Measurements from ENCODE around the gene HNRNPC. TPM values are rescaled to one million over a fixed set of nuclear protein-coding genes. Genes with fewer than 3 reads are reported as not detected.
A peak's percentile ranks its signal among the peaks of the same experiment; 100 is the strongest.
"Not testable (repeated sequence)": the region's sequence is repeated elsewhere in the genome, so short reads cannot be mapped to it uniquely, and the experiment has no call there.

The HNRNPC gene
- polyA plus RNA-seq, 3 donors, result 830 to 1,041 (median 977) TPM

DNA sequence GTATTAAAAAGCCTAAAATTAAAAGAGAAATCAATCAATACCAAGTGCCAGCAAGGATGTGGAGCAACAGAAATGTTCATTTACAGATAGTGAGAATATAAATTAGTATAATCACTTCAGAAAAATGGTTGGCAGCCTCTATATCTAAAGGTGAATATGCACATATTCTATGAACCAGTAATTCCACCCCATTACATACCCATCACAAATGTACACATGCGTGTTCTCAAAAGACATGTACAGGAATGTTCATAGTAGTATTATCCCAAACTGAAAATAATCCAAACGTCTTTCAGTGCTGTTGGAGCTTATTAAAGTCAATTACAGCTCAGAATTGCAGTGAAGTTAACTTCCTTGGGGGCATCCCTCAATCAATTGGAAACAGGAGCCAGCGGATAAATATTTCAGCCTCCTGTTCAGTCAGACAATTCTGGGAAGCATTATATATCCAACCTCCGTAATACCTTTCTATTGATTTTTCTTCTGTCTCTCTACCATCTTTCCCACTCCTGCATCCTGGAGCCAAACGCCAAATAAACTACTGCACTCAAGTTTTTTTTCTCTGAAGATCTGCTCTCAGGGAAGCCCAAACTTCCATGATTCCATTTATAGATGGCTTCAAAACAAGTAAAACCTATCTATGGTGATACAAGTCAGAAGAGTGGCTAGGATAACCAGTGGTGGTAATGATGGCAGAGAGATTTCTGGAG is 68.3 kb downstream of the HNRNPC start:
- DNase-seq, result no peak

DNA sequence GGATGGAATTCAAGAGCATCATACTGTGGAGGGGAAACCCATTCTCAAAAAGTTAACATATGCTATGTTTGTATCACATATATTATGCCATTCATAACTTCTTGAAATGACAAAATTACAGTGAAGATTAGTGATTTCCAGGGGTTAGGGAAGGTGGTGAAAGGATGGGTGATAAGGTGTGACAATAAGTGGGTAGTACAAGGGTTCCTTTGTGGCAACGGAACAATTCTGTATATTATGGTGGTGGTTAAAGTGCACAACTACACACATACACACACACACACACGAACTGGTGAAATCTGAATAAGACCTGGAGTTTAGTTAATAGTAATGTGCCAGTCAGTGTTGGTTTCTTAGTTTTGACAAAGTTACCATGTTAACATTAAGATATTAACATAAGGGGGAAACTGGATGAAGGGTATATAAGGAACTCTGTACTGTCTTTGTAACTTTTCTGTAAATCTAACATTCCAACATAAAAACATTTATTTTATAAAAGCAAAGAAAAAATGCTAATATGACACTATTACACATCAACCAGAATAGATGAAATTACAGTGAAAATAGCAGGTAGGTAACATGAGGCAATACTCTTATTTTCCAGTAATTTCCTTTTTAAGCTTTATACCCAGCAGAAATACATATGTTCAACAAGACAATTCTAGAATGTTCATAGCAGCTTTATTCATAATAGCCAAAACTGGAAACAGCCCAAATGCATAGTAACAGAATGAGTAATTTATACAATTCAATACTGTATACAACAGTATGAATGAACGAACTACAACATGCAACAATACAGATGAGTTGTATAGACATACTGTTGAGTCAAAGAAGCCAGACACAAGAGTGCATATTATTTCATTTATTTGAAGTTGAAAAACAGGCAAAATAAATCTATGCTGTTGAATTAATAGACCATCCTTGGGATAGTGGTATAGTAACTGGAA is 69.4 kb downstream of the HNRNPC start:
- DNase-seq, result no peak

DNA sequence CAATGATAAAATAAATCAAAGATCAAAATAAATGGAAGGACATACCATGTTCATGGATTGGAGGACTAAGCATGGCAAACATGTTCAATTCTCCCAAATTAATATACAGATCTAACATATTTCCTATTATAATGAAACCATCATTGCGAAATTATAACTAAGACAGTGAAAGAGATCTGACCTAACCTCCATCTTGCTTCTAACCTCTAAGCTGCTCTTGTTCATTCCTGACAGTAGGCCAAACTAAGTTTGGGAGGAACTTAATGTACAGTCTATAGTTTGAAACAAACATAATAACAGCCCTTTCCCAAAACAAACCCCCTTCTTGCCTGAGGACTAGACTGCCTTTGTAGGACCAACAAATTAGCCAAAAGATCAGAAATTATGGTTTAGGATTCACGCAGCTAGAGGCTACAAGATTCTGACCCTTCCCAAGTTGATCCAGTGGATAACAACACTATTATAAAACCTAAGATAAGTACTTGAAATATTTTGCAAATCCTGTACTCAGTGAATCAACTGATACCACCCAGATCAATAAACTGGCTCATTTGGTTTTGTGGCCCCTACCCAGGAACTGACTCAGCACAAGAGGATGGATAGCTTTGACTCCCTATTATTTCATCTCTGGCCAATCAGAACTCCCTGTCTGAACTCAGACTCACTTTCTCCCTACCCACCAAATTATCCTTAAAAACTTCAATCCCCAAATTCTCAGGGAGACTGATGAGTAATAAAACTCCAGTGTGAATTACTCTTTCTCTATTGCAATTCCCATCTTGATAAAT is 71.6 kb downstream of the HNRNPC start:
- DNase-seq, result no peak

DNA sequence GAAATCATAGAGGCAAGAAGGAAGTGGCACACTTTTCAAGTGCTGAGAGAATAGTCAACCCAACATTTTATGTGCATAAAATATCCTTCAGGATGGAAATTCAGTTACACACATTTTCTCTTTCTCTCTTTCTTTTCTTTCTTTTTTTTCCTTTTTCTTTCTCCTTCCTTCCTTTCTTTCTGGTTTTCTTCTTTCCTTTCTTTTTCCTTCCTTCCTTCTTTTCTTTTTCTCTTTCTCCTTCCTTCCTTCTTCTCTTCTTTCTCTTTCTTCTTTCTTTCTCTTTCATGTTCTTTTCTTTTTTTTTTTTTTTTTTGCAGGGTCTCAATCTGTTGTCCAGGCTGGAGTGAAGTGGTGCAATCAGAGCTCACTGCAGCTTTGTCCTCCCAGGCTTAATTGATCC is 74.6 kb downstream of the HNRNPC start:
- DNase-seq, result no peak

DNA sequence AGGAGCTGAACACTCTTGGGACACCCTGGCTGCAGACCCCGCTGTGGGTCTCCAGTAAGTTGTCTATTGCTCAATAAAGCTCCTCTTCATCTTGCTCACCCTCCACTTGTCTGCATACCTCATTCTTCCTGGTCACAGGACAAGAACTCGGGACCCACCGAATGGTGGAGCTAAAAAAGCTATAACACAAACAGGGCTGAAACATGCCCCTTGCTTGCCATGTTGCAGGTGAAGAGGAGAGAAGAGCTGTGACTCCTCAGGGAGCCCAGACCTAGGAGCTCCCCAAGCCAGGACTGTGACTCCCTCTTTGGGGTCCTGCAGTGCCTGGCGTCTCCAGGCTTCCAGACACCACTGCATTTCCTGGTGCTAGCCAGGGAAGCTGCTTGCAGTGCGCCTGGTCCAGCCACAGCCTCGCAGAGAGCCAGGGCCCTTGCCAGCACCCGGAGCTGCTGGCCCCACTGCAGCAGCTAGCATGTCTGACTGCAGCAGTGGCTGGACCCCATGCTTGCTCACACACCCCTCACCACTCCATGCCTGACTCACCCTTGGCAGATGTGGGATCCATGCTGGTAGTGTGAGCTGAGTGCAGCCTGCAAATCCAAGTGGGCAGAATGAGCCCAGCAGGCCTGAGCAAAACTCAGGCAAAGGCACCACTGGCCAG is 76.2 kb downstream of the HNRNPC start:
- no peak for DNase-seq

DNA sequence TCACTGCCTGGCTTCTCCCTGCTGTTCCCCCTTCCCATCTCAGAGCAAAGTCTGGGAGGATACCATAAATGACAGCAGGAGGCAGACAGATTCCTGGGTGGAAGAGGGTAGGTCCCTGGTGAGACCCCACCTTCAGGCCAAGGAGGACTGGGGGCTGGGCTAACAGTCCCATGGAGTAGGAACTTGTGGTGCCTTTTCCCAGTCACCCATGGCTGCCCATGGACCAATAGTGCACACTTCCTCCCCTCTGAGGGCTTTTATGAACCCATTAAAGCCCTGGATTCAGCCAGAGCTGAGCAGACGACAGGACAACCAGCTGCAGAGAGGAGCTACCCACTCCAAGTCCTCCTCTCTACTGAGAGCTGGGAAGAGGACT is 76.8 kb downstream of the HNRNPC start:
- DNase-seq, result no peak

DNA sequence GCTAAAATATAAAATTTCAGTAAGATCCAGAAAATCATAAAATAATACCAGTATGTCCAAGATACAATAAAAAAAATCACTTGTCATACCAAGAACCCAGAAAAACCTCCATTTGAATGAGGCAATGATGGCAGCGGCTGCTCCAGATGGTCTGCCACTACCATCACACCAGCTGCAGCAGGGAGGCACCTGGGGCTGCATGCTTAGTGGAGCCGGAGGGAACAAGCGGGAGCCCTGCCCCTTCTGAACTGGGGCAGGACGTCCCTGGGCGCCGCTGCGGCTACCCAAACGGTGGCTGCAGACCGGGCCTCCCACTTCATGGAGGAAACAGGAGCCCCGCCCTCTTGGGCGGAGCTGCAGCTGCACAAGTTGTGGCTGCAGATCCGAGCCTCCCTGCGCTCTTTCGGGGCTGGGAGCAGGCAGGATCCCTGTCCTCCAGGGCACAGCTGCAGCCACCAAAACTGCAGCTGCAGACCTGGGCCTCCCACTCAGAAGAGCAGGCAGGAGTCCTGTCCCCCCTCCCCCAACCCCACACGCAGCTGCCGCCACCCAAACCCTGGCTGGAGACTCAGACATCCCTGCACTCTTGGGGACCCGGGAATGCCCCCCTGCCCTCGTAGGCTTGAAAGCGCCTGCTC is 77.3 kb downstream of the HNRNPC start:
- DNase-seq, result peak; percentile 42

DNA sequence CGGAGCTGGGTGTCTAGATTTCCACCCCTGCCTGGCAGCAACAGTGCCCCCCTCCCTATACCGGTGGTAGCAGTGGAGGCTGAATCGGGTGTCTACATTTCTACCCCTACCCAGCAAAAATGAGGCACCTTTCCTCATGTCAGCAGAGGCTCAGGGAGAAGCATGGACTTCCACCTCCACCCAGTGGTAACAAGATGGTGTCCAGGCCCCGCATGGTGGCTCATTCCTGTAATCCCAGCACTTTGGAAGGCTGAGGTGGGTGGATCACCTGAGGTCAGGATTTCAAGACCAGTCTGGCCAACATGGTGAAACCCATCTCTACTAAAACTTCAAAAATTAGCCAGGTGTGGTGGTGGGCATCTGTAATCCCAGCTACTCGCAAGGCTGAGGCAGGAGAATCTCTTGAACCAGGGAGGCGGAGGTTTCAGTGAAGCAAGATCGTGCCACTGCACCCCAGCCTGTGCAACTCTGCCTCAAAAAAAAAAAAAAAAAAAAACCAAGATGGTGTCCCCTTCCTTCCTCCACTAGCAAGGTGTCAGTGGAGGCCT is 77.9 kb downstream of the HNRNPC start:
- DNase-seq, result no peak

DNA sequence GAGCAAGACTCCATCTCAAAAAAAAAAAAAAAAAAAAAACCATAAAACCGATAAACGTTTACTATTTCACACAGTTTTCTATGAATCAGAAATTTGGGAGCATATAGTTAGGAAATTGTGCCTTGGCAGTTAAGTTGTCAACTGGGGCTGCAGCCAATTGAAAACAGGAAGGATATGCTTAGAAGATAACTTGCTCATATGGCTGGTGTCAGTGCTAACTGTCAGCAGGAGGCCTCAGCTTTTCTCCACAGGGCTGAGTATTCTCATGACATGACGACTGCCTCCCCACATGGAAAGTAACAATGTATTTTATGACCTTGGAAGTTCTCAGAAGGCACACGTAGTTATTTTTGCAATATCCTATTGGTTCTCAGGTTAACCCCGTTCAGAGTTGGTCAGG is 83.8 kb downstream of the HNRNPC start:
- peak; percentile 34 for DNase-seq

DNA sequence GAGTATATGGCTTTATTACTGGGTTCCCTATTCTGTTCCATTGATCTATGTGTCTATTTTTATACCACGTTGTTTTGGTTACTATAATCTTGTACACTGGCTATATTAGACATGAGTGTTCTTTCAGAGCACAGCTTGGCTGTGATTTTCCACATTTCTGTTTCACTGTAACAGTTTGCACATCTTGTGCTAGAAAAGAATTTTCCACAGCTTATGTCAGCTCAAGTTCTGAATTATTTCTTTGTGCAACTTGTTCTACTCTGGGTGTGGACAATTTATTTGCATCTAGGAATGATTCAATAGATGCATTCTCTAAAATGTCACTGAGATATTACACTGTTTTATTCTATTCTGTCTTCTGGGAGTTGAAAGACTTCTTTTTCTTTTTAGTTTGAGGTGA is 85.0 kb downstream of the HNRNPC start:
- no peak for DNase-seq

DNA sequence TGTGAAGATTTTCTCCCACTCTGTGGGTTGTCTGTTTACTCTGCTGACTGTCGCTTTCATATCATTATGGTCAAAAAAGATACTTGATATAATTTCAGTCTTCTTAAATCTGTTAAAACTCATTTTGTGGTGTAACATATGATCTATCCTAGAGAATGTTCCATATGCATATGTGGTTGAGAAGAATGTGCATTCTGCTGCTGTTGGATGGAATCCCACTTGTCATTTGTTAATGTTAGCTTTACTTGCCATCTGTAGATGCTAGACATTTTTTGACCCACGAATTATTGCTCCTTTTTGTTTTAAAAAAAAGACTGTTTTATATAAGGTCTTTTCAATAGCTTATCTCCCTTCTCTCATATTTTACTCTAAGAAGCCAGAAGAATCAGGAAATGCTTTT is 87.1 kb downstream of the HNRNPC start:
- DNase-seq, result no peak

DNA sequence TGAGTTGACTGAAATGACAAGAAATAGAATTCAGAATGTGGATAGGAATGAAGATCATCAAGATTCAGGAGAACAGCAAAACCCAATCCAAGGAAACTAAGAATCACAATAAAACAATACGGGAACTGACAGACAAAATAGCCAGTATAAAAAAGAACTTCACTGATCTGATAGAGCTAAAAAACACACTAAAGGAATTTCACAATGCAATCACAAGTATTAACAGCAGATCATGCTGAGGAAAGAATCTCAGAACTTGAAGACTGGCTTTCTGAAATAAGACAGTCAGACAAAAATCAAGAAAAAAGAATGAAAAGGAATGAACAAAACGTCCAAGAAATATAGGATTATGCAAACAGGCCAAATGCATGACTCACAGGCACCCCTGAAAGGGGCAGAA is 98.1 kb downstream of the HNRNPC start:
- DNase-seq, result no peak

DNA sequence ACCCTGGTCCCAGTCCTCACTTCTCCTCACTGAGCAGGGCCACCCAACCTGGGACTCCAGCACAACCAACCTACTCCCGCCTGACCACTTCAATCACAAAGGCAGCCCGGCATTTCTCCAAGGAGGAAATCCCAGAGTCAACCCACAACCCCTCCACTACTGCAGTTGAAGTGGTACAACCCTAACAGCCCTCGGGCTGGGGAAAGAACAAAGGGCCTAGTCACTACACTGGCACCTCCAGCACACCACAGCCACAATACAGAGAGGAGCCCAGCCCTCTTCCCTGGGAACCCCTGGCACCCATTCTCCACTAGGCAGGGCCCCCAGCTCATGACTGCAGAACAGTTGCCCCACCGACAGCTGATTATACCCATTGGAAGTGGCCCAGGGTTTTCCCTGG is 99.7 kb downstream of the HNRNPC start:
- no peak for DNase-seq

DNA sequence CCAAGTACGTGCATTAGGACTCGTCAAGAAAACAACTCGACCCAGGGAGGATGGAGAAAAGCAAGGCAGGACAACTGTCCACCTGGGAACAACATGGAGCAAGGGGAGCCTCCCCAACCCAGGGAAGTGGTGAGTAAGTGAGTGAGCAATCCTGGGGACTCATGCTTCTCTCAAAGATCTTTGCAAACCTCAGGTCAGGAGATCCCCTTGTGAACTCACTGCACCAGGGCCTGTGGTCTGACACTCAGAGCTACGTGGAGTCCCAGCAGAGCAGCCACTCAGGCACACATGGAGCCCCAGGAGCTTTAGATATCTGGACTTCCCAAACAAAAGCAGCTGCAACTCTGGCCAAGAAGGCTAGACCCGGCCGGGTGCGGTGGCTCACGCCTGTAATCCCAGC is 101.2 kb downstream of the HNRNPC start:
- DNase-seq, result no peak

DNA sequence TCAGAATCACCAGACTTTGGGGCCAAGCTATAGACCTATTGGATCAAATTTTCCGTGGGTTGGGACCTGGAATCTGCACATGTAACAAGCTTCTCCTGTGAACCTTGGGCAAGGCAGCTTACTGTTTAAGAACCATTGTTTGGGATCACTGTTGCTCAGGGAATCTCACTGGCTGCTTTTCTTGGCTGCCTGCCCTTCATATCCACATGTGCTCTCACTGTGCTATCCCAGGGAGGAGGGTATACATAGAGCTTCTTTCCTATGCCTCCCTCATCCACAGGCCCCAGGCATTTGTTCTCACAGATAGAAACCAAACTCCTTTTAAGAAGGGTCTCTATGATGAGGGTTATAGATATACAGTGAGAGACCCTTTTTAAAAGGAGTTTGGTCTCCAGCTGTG is 103.6 kb downstream of the HNRNPC start:
- not testable (repeated sequence) for DNase-seq

DNA sequence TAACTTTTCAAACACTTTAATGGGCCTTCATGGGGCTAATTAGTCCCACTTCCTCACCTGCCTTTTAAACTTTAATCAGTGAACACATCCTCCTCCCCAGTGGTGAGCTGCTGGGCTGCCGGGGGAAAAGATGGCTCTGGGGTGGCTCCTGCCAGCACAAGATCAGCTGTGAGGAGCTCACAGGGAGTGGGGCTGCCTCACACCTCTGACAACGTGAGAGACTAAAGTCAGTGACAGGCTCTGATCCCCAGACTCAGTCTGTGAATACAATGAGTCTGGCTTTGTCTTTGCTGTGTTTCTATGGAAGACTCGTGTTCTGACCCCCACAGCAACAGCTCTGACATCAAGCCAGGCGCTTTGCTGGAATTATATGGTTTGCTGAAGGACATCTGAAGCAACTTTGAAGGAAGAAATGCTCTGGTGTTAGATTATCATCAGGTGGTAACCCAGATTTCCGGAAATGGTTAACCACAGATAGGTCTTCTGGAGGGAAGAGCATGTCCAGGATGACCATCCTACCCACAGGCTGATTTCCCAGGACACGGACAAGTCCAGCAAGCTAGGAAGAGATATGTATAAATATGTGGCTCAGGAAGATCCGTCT is 104.1 kb downstream of the HNRNPC start:
- not testable (repeated sequence) for DNase-seq

DNA sequence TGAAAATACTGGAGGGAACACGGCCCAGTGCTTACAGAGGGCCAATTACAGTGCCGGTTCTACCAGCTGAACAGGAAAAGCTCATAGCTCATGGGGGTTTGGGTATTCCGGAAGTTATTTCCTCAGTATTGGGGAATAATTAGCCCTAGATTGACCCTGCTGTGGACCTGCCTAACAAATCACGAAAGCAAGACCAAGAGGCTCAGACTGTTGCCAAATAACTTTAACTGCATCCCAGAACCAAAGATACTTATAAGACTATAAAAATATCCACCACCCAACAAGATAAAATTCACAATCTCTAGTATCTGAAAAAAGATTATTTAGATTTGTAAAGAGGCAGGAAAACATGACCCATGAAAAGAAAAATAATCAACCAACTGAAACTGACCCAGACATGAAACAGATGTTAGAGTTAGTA is 105.4 kb downstream of the HNRNPC start:
- DNase-seq, result peak; percentile 38

DNA sequence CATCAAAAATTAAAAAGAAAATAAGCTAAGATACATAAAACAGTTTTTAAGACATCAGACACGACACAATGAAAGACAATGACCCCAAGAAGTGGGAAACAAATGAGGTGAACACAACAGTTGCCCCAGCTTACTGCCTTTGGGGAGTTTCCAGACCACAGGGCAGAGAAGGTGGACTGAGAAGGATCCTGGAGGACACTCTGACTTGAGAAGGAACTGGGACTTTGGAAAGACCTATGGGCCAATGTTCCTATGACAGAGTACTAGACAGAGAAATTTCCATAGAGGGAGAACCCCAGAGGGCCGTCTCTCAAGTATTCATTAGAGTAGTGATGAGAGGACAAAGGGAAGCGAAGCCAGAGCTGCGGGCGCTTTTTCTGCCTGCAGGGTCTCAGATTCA is 107.2 kb downstream of the HNRNPC start:
- no peak for DNase-seq

DNA sequence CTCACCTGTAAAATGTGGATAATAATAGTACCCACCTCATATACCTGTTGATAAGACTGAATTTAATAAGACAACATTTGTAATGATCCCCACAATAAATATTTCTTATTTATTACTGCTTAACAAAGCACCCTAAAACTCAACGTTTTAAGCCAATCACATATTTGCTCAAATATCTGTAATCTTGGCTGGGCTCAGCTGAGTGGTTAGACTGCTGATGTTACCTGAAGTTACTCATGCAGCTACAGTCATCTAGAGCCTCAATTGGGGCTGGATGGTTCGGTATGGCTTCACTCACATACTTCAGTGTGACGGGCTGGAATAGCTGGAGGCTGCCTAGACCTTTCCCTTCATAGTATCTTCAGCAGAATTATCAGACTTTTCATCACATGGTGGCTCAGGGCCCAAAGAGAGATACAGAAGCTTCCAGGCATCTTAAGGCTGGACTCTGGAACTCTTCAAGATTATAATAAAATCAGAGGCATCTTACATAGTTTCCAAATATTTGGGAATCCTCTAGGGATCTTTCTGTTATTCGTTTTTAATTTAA is 109.1 kb downstream of the HNRNPC start:
- no peak for DNase-seq

Data from renal pelvis (tissue), 4 donors.